HG03175 (cell line): ENCODE results near the gene EHD4.

Experiments used
- ATAC-seq: cut with Tn5 transposase; IDR thresholded peaks from one replicate; pipeline ENCODE4 v1.9.1; 2021; ENCODE audit warnings: mild to moderate bottlenecking, moderate library complexity; ENCODE audit not compliant: unreplicated experiment

Gene EHD4

DNA sequence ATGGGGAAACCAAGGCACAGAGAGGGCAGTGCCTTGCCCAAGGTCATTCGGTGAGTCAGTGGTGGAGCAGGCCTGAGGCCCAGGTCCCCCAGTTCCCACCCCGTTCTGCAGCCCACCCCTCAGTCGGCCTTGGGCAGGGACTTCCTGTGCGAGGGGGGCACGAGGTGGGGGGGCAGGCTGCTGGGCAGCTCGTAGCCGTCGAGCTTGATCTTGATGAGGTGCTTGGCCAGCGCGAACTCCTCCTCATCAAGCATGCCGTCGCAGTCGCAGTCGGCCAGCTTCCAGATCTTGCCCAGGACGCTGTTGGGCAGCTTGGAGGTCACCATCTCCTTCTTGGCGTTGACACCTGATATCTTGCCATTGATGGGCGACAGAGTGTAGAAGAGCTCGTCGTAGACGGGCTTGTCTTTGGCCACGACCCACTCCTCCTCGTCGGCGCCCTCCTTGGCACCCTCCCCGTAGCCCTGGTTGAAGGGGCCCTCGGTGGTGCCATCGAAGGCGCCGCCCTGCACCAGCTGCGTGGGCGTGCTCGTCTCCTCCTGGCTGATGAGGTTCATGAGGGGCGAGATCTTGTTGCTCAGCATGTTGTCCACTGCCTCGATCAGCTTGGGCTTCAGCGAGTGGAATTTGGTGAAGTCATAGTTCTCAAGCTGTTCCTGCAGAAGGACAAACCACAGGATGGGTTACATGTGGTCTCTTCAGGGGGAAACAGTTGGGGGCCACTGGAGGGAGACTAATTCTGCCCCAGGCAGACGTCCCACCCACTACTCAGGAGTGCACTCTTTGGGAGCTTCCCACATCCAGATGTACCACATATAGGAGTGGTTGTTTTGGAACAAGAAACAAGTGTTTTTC, 71.6 kb downstream of the EHD4 start:
- no peak for ATAC-seq

- ATAC-seq = no peak
Observed at GRCh38 chr15:41899854-41900442, 72.4 kb downstream of the EHD4 start.

DNA sequence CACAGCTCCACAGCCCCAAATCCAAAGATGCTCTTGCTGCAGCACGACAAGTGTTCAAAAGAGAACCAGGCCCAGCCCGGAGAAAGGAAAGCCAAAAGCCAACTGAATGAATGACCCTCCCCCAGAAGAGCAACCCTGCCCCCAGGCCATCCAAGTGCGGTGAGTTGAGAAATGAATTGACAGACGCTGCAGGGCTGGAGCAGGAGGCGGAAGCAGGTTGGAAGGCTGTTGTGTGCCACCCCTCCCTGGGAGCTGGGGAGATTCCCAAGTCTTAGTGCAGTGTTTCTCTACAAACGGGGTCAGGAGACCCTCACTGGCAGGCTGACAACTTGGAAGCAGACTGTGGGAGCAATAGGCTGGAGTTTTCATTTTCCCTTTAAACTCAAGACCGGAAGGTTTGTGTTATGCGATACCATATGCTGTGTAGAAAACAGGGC, 75.0 kb downstream of the EHD4 start:
- no peak for ATAC-seq

DNA sequence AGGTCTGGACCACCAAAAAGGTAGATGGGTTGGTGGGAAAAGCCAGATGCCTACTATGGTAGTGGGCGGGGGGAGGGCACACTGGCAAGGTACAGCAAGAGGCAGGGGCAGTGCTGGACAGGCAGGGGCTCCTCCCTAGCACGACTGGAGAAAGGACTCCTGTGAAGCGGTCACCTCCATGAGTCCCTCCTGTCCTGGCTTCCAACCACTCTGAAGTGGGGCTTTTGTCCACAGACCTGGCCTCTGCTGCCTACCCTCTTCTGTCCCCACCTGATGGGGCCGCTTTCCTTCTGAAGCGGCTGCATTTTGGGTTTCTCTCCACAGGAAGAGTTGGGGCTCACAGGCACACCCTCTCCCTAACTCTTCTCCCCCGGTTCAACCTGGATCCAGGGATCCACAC, 75.8 kb downstream of the EHD4 start:
- no peak for ATAC-seq

GRCh38 chr15:41895957-41896356, 76.4 kb downstream of the EHD4 start:
- no peak for ATAC-seq

DNA sequence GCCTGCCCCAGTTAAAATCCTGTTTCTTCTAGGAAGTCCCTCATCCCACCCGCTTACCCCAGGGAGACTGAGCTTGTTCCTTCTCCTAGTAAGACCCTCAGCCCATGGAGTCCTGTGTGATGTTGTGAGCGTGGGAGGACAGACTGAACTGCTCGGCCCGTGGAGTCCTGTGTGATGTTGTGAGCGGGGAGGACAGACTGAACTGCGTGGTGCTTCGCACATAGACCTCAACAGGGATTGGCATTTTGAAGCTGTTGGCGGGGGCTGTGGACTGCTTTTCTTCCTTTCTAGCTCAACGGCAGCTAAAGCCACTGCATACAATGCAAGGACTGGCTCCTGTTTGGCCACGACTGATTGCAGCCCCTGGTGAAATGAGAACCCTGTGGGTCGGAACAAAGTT, 76.9 kb downstream of the EHD4 start:
- ATAC-seq = no peak

DNA sequence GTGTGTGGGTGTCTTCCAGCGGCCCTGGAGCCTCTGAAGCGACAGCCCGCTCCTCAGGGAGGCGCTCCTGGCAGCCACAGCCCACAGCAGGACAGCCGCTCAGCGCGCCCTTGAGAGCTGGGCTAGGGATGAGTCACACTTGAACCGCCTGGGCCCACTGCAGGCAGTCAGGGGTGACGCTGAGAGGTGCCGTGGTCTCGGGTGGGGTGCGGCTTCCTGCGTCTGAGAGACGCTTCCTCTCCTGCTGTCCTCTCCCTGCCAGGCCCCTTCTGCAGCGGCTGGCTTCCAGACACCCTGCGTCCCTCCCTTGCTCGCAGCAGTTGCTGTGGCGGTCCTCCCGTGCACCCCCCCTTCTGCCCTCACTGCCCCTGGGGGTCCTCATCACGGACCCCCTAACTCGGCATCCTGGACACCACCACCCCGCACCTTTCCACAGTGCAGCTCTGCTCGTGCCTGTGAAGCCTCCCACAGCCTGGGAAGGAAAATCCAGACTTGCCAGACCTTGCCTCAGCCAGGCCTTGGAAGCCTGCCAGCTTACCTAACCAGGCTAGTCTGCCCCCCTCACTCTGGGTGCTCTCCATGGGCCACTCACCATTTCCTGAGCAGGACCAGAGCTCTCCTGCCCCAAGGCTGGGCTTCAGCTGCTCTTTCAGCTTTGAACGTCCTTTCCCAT, 77.4 kb downstream of the EHD4 start:
- ATAC-seq = peak; percentile 96

DNA sequence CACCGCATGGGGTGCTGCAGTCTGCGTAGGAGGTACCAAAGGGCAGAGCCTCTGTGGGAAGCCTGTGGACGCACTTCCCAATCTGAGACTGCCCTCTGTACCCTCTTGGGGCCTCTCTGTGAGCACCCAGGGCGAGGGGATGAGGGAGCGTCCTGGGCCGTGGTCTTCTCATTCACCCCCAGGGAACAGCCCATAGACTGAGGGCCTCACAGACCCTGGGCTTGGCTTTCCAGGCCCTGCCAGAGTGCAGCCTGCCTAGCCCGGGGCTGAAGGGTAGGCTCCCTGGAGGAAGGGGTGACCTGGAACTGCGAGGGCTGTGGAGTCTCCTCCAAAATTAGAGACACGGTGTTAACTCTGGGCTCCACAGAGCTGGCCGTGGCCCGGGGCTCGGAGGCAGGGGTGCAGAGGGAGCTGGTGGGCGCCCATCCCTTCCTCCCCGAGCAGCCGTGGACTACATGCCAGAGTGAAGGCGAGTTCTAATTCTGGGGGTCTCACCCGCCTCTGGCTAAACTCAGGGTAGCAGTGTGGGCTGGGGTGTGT, 78.0 kb downstream of the EHD4 start:
- peak; percentile 20 for ATAC-seq

- ATAC-seq = no peak
Observed at GRCh38 chr15:41893422-41894250, 78.7 kb downstream of the EHD4 start, which contains the start of gene SPTBN5. Gene SPTBN5 (minus strand): TSS chr15:41894053. CDS start chr15:41893497, 556 bp downstream.

DNA sequence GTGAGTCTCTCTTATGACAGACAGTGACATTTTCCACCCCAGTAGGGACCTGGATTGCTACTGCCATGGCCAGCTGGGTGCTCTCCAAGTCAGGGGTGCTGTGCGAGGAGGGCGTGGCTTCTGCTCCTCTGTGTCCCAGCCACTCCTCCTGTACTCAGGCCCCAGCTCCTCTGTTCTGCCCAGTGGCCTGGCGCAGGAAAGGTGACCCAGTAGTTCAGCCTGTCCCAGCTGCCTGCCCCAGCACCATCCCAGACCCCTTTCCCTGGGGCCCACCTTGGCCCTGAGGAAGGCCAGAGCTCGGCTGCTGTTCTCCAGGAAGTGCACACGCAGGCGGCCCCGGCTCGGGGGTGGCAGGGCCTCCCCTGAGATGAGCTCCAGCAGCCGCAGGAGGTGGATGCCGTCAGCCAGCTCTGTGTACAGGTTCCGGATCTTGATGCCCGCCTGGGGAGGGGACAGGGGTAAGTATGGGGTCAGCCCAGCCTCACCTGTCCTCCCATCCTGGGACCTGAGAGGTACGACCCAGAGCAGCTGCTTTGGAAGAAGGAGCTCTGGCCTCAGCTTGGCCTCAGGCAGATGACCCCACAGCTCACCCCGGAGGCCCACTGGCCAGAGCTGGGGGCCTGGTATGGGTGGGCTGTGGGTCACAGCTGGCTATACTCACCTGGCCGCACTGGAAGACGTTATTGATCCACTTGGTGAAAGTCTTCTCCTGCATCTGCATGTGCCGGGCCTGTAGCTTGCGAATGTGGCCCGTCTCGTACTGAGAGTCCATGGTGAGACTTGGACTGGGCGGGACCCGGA, 79.5 kb downstream of the EHD4 start:
- no peak for ATAC-seq

GRCh38 chr15:41891946-41892345, 80.4 kb downstream of the EHD4 start:
- no peak for ATAC-seq

DNA sequence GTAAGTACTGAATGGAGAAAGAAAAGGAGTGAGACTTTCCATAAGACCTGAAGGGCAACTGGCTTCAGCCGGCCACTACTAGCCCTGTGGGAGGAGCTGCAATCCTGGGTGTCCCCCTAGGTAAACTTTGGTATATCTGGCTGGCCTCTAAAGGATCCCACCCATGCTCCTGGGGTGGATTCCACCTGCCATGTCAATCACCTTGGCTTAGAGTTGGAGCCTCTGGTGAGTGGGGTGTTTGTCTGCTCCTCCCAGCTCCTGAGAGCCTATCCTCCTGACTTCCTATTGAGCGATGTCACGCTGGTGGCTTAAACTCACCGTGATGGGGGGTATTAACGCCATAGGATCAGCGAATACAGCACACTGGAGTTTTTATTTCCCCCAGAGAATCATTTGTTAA, 81.1 kb downstream of the EHD4 start:
- ATAC-seq = no peak

DNA sequence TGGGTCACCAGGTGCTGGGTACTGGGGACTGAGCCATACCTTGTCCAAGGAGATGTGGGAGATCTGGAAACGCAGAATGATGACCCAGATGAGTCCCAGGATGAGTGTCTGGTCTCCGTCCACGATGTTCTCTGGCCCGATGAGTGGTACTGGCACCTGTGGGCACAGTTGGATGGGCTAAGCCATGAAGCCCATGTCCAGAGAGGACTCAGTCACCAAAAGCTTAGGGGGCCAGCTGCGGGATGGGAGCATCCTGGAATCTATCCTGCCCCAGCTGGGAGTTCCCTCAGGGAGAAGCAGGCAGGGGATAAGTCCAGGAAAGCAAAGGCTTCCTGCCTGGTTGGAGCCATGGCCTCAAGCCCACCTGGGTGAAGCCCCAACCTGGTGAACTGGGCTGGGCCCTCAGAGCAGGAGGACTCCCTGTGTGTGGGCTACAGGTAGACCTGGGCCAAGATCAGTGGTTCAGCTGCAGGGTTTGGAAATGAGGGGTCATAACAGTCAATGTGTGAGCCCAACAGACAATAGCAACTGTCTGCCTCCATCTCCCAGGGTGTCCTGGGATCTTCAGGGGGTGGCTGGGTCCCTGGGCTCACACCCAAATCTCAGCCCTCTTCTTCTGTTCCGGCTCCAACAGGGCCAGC, 82.2 kb downstream of the EHD4 start:
- ATAC-seq = no peak

DNA sequence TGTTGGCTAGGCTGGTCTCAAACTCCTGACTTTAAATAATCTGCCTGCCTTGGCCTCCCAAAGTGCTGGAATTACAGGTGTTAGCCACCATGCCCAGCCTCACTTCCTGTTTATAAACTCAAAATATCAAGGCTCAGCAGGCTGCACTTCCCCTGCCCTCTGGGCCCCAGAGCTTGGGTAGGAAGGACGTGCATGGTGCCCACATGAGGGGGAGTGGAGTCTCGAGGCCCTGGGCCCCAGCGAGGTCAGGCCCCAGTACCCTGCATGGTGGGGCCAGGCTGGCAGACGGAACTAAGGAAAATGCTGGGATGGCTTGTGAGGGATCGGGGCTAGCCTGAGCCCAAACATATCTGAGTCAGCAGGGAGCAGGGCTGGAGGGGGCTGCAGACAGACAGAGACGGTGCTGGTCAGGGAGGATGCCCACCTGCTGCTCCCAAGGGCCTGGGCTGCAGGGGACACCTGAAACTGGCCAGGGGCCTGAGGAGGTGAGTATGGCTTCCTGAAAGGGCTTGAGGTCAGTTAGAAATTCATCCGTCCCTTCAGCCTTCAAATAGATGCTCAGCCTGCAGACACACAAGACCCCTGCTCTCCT, 83.6 kb downstream of the EHD4 start:
- no peak for ATAC-seq

- ATAC-seq = no peak
Observed at GRCh38 chr15:41887893-41888292, 84.5 kb downstream of the EHD4 start.

DNA sequence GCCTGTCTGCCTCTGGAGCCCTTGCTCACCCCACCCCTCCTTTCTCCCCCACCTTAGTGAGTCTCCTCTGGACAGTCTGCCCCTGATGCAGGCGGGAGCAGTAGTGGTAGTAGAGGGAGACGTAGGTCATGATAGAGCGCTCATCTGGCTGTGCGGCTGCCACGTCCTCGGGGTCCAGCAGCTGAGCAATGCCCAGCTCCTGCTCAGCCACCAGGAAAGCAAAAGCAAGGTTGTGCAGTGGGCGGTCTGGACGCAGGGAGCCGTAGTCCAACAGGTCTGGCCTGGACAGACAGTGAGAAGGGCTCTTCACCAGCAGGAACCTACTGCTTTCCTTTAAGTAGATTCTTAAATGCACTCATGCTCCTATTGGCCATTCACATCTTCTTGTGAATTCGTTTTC, 85.2 kb downstream of the EHD4 start:
- no peak for ATAC-seq

DNA sequence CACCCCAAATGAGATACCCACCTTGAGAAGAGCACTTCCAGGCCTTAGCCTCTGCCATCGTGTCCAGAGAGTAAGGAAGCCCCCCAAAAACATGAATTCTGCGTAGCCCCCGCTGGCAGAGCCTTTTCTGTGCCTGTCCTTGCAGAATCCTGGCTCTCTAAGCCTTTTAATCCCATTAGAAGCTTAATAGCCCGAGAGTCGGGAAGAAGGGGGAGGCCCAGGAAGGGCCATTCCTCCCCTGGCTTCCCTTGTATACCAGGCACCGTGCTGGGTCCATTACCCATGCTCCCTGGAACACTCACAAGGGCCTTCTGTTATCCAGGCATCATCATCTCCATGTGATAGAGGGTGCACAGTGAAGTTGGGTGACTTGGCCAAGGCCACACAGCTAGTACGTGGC, 85.6 kb downstream of the EHD4 start:
- no peak for ATAC-seq

GRCh38 chr15:41885841-41886240, 86.5 kb downstream of the EHD4 start:
- ATAC-seq = no peak

- ATAC-seq = no peak
Observed at GRCh38 chr15:41885321-41885720, 87.0 kb downstream of the EHD4 start.
